ENCODE data around the gene PIP5K1C. TPM values are rescaled to one million over a fixed set of nuclear protein-coding genes. Genes with fewer than 3 reads are reported as not detected.
"Not testable (repeated sequence)": the region's sequence is repeated elsewhere in the genome, so short reads cannot be mapped to it uniquely, and the experiment has no call there.

The PIP5K1C gene
- total RNA-seq, 1 experiment from 2014 or later: 29.0 TPM

- not testable (repeated sequence) for DNase-seq (ENCODE audit: low read depth)
Observed at GRCh38 chr19:3628766-3629165, 71.5 kb downstream of the PIP5K1C start.

- no peak for DNase-seq (ENCODE audit: low read depth)
Observed at GRCh38 chr19:3627351-3627723, 72.9 kb downstream of the PIP5K1C start.

- peak; percentile 97 for DNase-seq (ENCODE audit: low read depth)
Observed at GRCh38 chr19:3626473-3627350, 73.6 kb downstream of the PIP5K1C start, which contains the start of gene CACTIN. Gene CACTIN (minus strand): TSS chr19:3626790. CDS start chr19:3626762, 28 bp downstream.

- no peak for DNase-seq (ENCODE audit: low read depth)
Observed at GRCh38 chr19:3625996-3626472, 74.2 kb downstream of the PIP5K1C start.

- DNase-seq (ENCODE audit: low read depth): no peak
Observed at GRCh38 chr19:3623716-3624115, 76.6 kb downstream of the PIP5K1C start.

GRCh38 chr19:3622224-3622623 lies 78.0 kb downstream of the PIP5K1C start:
- no peak for DNase-seq (ENCODE audit: low read depth)

- DNase-seq (ENCODE audit: low read depth): no peak
Observed at GRCh38 chr19:3621689-3622088, 78.6 kb downstream of the PIP5K1C start.

GRCh38 chr19:3620817-3621547 lies 79.3 kb downstream of the PIP5K1C start:
- DNase-seq (ENCODE audit: low read depth): no peak

GRCh38 chr19:3620145-3620816 lies 80.0 kb downstream of the PIP5K1C start:
- DNase-seq (ENCODE audit: low read depth): no peak

- DNase-seq (ENCODE audit: low read depth): no peak
Observed at GRCh38 chr19:3619631-3620012, 80.6 kb downstream of the PIP5K1C start.

- DNase-seq (ENCODE audit: low read depth): no peak
Observed at GRCh38 chr19:3618811-3619630, 81.2 kb downstream of the PIP5K1C start.

GRCh38 chr19:3618144-3618810 lies 82.0 kb downstream of the PIP5K1C start:
- DNase-seq (ENCODE audit: low read depth): peak; percentile 29

- DNase-seq (ENCODE audit: low read depth): no peak
Observed at GRCh38 chr19:3617463-3617862, 82.8 kb downstream of the PIP5K1C start.

- DNase-seq (ENCODE audit: low read depth): no peak
Observed at GRCh38 chr19:3615524-3616135, 84.6 kb downstream of the PIP5K1C start.

GRCh38 chr19:3614858-3615505 lies 85.3 kb downstream of the PIP5K1C start:
- DNase-seq (ENCODE audit: low read depth): no peak

- no peak for DNase-seq (ENCODE audit: low read depth)
Observed at GRCh38 chr19:3613818-3614661, 86.2 kb downstream of the PIP5K1C start.

GRCh38 chr19:3612901-3613741 lies 87.1 kb downstream of the PIP5K1C start:
- no peak for DNase-seq (ENCODE audit: low read depth)

GRCh38 chr19:3612330-3612729 lies 87.9 kb downstream of the PIP5K1C start:
- no peak for DNase-seq (ENCODE audit: low read depth)
